ENCODE data around the gene CACNA2D4. TPM values are rescaled to one million over a fixed set of nuclear protein-coding genes. Genes with fewer than 3 reads are reported as not detected.

Gene CACNA2D4
- total and polyA plus RNA-seq, 2 donors (not counting 3 experiments of a cell fraction or from before 2014, with no cell fraction given), result 0.58 to 0.73 TPM

- H3K36me3 ChIP-seq (ENCODE audit: control insufficient read depth in 2 of 2, extremely low read depth in 1 of 2, insufficient read depth in 2 of 2, low read length in 2 of 2), result no peaks in the 10 kb centered on the region
- BruUV-seq (replicated peaks), result no TSS peak
- dilution Hi-C loops (cut with MboI; ENCODE audit: extremely low pct_ligation_motif_present, low sequenced_read_pairs), result no loop called here
- H3K27me3 ChIP-seq (ENCODE audit: control insufficient read depth in 2 of 2, insufficient read depth in 2 of 2, low read length in 2 of 2), result peaks cover 0 to 5% of the 10 kb centered on the region in 2 experiments
- H3K4me3 ChIP-seq (replicated peaks in 1 of 3; ENCODE audit: insufficient read depth in 1 of 3, low read depth in 1 of 3, low read length in 3 of 3), result no peak overlapping the region
- CTCF ChIA-PET, result no interaction called here
- no peaks in the 10 kb centered on the region for H3K79me2 ChIP-seq (ENCODE audit: control insufficient read depth, insufficient read depth, low read length)
- FAIRE-seq (no peak), DNase-seq (ENCODE audit: low read depth, low spot score) (no peak)
- H3K4me1 ChIP-seq (ENCODE audit: control insufficient read depth, extremely low read depth, insufficient read depth, low read length), result no peaks in the 10 kb centered on the region
- H4K20me1 ChIP-seq (replicated peaks; ENCODE audit: control insufficient read depth, extremely low read depth, insufficient read depth, low read length), result no peaks in the 10 kb centered on the region
- TF ChIP-seq CTCF (IDR thresholded peaks at IDR 0.05; ENCODE audit: extremely low read depth in 1 of 2, insufficient read depth in 1 of 2, low read depth in 1 of 2, low read length in 2 of 2), result no peak
- no peaks in the 10 kb centered on the region for H3K9me1 ChIP-seq (replicated peaks; ENCODE audit: control insufficient read depth, extremely low read depth, insufficient read depth, low read length)
- no peak overlapping the region for H3K4me2 ChIP-seq (ENCODE audit: insufficient read depth, low read length)
- H3K9me3 ChIP-seq (replicated peaks; ENCODE audit: control insufficient read depth, insufficient read depth, low read length), result no peaks in the 10 kb centered on the region
- H3K27ac ChIP-seq (ENCODE audit: insufficient read depth, low read depth, low read length), result no peak overlapping the region
- intact Hi-C loops (cut with micrococcal nuclease), result no loop called here
- POLR2A ChIA-PET, result no interaction called here
- H3K9ac ChIP-seq (replicated peaks; ENCODE audit: extremely low read depth, insufficient read depth, low read length), result no peak overlapping the region
- H2AFZ ChIP-seq (ENCODE audit: low read depth, low read length), result no peak overlapping the region
Observed at GRCh38 chr12:1877169-1877878, 41.1 kb downstream of the CACNA2D4 start.

GRCh38 chr12:1876086-1876485 lies 42.4 kb downstream of the CACNA2D4 start:
- no peak overlapping the region for H2AFZ ChIP-seq (ENCODE audit: low read depth, low read length)
- DNase-seq (ENCODE audit: low read depth, low spot score) (no peak), FAIRE-seq (no peak)
- H3K4me1 ChIP-seq (ENCODE audit: control insufficient read depth, extremely low read depth, insufficient read depth, low read length), result no peaks in the 10 kb centered on the region
- no peaks in the 10 kb centered on the region for H3K9me3 ChIP-seq (replicated peaks; ENCODE audit: control insufficient read depth, insufficient read depth, low read length)
- H3K4me3 ChIP-seq (replicated peaks in 1 of 3; ENCODE audit: insufficient read depth in 1 of 3, low read depth in 1 of 3, low read length in 3 of 3), result no peak overlapping the region
- TF ChIP-seq POLR2AphosphoS5 (IDR thresholded peaks at IDR 0.05; ENCODE audit: insufficient read depth, low read depth, low read length) (no peak), EZH2 (IDR thresholded peaks at IDR 0.05; ENCODE audit: borderline replicate concordance, low read depth, low read length, severe bottlenecking) (no peak), CTCF (IDR thresholded peaks at IDR 0.05; ENCODE audit: extremely low read depth in 1 of 2, insufficient read depth in 1 of 2, low read depth in 1 of 2, low read length in 2 of 2) (no peak), JUN (IDR thresholded peaks at IDR 0.05; ENCODE audit: borderline replicate concordance, insufficient read depth, insufficient read length, low read depth) (no peak), POLR2A (IDR thresholded peaks at IDR 0.05; ENCODE audit: low read depth, low read length) (no peak), FOS (IDR thresholded peaks at IDR 0.05; ENCODE audit: borderline replicate concordance, insufficient read depth, low read length) (no peak), MAX (IDR thresholded peaks at IDR 0.05; ENCODE audit: insufficient read depth, insufficient read length) (no peak), GATA2 (IDR thresholded peaks at IDR 0.05; ENCODE audit: insufficient read depth, insufficient read length, low read depth, low read length) (no peak), MYC (IDR thresholded peaks at IDR 0.05; ENCODE audit: low read depth, low read length) (no peak)
- H3K4me2 ChIP-seq (ENCODE audit: insufficient read depth, low read length), result no peak overlapping the region
- dilution Hi-C loops (cut with MboI; ENCODE audit: extremely low pct_ligation_motif_present, low sequenced_read_pairs), result no loop called here
- H3K9ac ChIP-seq (replicated peaks; ENCODE audit: extremely low read depth, insufficient read depth, low read length), result no peak overlapping the region
- H3K36me3 ChIP-seq (ENCODE audit: control insufficient read depth in 2 of 2, extremely low read depth in 1 of 2, insufficient read depth in 2 of 2, low read length in 2 of 2), result no peaks in the 10 kb centered on the region
- no TSS peak for BruUV-seq (replicated peaks)
- ChIA-PET CTCF (interaction anchor here (0.7 to 2.2 kb wide), 4 partner anchors 11 to 64 kb away, joined by 3 to 6 read pairs (median 4); no protein-coding TSS in a partner anchor), POLR2A (no interaction called here)
- H3K79me2 ChIP-seq (ENCODE audit: control insufficient read depth, insufficient read depth, low read length), result no peaks in the 10 kb centered on the region
- no peak overlapping the region for H3K27ac ChIP-seq (ENCODE audit: insufficient read depth, low read depth, low read length)
- H3K9me1 ChIP-seq (replicated peaks; ENCODE audit: control insufficient read depth, extremely low read depth, insufficient read depth, low read length), result no peaks in the 10 kb centered on the region
- H3K27me3 ChIP-seq (ENCODE audit: control insufficient read depth in 2 of 2, insufficient read depth in 2 of 2, low read length in 2 of 2), result peaks cover 0 to 5% of the 10 kb centered on the region in 2 experiments
- intact Hi-C loops (cut with micrococcal nuclease), result no loop called here
- H4K20me1 ChIP-seq (replicated peaks; ENCODE audit: control insufficient read depth, extremely low read depth, insufficient read depth, low read length), result no peaks in the 10 kb centered on the region

All from endothelial cell of umbilical vein (primary cell).